IMR-90 (cell line): ENCODE results near the gene ROBO2.

ENCODE experiments used
- CHD1 ChIP-seq: IDR thresholded peaks from 2 replicates; pipeline ENCODE4 v1.6.1; 2012; ENCODE audit warnings: low read depth, low read length, improper control_type of control experiment
- CTCF ChIP-seq: conservative IDR thresholded peaks from 2 replicates; pipeline ENCODE4 v1.5.1; 2012; ENCODE audit warnings: mild to moderate bottlenecking, low read depth, low read length, improper control_type of control experiment
- MAZ ChIP-seq: IDR thresholded peaks from 2 replicates; pipeline ENCODE4 v1.6.1; 2012; ENCODE audit warnings: low read depth, mild to moderate bottlenecking, low read length, improper control_type of control experiment, moderate library complexity, borderline replicate concordance
- MXI1 ChIP-seq: IDR thresholded peaks from 2 replicates; pipeline ENCODE4 v1.6.1; 2012; ENCODE audit warnings: low read depth, mild to moderate bottlenecking, low read length, moderate library complexity, borderline replicate concordance
- POLR2A ChIP-seq: IDR thresholded peaks from 2 replicates; pipeline ENCODE4 v1.6.1; 2012; ENCODE audit warnings: mild to moderate bottlenecking, low read depth, low read length

GRCh38 chr3:77234004-77234403 lies 194.1 kb downstream of the ROBO2 start:
- TF ChIP-seq MAZ (no peak), POLR2A (no peak), CTCF (no peak), CHD1 (no peak), MXI1 (no peak)
